ENCODE data around the gene MGAT1. TPM values are rescaled to one million over a fixed set of nuclear protein-coding genes. Genes with fewer than 3 reads are reported as not detected.

MGAT1 gene
- total and polyA plus RNA-seq, 2 of the 8 experiments (the other 6 are each of a cell fraction or from before 2014, with no cell fraction given): 66.8 to 77.0 TPM

DNA sequence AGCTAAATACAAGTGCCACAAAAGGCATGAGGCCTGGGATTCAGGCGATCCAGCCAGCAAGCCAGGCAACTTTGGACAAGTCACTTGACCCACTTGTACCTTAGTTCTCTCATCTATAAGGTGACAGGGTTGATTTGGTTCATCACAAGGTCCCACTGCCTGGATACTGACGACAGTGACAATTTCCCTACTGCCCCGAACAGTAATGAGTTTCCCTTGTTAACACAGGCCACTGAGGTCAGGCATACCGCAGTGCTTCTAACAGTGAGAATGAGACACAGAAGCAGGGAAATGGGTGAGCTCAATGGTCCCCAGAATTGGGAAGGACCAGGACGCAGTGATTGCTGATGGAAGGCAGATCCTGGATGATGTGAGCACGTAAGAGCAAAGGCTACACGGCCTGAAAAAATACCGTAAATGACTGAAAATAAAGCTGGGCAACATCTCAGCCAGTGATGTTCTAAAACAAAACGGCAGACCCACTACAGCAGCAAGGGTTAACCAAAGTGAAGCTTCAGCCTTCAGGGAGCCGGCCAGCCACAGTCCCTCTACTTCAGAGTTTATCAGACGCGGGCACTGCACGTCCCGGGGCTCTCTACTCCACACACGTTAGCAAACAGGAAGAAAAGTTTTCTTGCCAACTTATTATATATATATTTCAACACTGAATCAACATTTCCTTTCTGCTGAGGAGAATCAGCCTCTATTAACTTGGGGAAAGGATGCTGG is 846 bp downstream of the MGAT1 start (continued):
- TF ChIP-seq, protein P1, sequence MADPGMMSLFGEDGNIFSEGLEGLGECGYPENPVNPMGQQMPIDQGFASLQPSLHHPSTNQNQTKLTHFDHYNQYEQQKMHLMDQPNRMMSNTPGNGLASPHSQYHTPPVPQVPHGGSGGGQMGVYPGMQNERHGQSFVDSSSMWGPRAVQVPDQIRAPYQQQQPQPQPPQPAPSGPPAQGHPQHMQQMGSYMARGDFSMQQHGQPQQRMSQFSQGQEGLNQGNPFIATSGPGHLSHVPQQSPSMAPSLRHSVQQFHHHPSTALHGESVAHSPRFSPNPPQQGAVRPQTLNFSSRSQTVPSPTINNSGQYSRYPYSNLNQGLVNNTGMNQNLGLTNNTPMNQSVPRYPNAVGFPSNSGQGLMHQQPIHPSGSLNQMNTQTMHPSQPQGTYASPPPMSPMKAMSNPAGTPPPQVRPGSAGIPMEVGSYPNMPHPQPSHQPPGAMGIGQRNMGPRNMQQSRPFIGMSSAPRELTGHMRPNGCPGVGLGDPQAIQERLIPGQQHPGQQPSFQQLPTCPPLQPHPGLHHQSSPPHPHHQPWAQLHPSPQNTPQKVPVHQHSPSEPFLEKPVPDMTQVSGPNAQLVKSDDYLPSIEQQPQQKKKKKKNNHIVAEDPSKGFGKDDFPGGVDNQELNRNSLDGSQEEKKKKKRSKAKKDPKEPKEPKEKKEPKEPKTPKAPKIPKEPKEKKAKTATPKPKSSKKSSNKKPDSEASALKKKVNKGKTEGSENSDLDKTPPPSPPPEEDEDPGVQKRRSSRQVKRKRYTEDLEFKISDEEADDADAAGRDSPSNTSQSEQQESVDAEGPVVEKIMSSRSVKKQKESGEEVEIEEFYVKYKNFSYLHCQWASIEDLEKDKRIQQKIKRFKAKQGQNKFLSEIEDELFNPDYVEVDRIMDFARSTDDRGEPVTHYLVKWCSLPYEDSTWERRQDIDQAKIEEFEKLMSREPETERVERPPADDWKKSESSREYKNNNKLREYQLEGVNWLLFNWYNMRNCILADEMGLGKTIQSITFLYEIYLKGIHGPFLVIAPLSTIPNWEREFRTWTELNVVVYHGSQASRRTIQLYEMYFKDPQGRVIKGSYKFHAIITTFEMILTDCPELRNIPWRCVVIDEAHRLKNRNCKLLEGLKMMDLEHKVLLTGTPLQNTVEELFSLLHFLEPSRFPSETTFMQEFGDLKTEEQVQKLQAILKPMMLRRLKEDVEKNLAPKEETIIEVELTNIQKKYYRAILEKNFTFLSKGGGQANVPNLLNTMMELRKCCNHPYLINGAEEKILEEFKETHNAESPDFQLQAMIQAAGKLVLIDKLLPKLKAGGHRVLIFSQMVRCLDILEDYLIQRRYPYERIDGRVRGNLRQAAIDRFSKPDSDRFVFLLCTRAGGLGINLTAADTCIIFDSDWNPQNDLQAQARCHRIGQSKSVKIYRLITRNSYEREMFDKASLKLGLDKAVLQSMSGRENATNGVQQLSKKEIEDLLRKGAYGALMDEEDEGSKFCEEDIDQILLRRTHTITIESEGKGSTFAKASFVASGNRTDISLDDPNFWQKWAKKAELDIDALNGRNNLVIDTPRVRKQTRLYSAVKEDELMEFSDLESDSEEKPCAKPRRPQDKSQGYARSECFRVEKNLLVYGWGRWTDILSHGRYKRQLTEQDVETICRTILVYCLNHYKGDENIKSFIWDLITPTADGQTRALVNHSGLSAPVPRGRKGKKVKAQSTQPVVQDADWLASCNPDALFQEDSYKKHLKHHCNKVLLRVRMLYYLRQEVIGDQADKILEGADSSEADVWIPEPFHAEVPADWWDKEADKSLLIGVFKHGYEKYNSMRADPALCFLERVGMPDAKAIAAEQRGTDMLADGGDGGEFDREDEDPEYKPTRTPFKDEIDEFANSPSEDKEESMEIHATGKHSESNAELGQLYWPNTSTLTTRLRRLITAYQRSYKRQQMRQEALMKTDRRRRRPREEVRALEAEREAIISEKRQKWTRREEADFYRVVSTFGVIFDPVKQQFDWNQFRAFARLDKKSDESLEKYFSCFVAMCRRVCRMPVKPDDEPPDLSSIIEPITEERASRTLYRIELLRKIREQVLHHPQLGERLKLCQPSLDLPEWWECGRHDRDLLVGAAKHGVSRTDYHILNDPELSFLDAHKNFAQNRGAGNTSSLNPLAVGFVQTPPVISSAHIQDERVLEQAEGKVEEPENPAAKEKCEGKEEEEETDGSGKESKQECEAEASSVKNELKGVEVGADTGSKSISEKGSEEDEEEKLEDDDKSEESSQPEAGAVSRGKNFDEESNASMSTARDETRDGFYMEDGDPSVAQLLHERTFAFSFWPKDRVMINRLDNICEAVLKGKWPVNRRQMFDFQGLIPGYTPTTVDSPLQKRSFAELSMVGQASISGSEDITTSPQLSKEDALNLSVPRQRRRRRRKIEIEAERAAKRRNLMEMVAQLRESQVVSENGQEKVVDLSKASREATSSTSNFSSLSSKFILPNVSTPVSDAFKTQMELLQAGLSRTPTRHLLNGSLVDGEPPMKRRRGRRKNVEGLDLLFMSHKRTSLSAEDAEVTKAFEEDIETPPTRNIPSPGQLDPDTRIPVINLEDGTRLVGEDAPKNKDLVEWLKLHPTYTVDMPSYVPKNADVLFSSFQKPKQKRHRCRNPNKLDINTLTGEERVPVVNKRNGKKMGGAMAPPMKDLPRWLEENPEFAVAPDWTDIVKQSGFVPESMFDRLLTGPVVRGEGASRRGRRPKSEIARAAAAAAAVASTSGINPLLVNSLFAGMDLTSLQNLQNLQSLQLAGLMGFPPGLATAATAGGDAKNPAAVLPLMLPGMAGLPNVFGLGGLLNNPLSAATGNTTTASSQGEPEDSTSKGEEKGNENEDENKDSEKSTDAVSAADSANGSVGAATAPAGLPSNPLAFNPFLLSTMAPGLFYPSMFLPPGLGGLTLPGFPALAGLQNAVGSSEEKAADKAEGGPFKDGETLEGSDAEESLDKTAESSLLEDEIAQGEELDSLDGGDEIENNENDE (IDR thresholded peaks at IDR 0.05; ENCODE audit: insufficient replicate concordance, low read length): no peak
- TF ChIP-seq RFX5 (IDR thresholded peaks at IDR 0.05; ENCODE audit: borderline replicate concordance, low read depth, low read length) (no peak), ZNF274 (IDR thresholded peaks at IDR 0.05; ENCODE audit: borderline replicate concordance, extremely low read depth, low read length) (no peak), SUZ12 (IDR thresholded peaks at IDR 0.05; ENCODE audit: low read length) (no peak), BRCA1 (IDR thresholded peaks at IDR 0.05; ENCODE audit: low read depth, low read length) (no peak), TEAD4 (IDR thresholded peaks at IDR 0.05; ENCODE audit: low read depth, low read length) (no peak), CBX8 (IDR thresholded peaks at IDR 0.05; ENCODE audit: borderline replicate concordance, low read depth, low read length) (no peak)
- TF ChIP-seq, protein P2, sequence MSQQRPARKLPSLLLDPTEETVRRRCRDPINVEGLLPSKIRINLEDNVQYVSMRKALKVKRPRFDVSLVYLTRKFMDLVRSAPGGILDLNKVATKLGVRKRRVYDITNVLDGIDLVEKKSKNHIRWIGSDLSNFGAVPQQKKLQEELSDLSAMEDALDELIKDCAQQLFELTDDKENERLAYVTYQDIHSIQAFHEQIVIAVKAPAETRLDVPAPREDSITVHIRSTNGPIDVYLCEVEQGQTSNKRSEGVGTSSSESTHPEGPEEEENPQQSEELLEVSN (IDR thresholded peaks at IDR 0.05): no peak
- TF ChIP-seq, protein P3, sequence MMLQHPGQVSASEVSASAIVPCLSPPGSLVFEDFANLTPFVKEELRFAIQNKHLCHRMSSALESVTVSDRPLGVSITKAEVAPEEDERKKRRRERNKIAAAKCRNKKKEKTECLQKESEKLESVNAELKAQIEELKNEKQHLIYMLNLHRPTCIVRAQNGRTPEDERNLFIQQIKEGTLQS (IDR thresholded peaks at IDR 0.05; ENCODE audit: insufficient read depth, low read depth, low read length): no peak
